ENCODE data around the gene ARMH2.

The ARMH2 gene

DNA sequence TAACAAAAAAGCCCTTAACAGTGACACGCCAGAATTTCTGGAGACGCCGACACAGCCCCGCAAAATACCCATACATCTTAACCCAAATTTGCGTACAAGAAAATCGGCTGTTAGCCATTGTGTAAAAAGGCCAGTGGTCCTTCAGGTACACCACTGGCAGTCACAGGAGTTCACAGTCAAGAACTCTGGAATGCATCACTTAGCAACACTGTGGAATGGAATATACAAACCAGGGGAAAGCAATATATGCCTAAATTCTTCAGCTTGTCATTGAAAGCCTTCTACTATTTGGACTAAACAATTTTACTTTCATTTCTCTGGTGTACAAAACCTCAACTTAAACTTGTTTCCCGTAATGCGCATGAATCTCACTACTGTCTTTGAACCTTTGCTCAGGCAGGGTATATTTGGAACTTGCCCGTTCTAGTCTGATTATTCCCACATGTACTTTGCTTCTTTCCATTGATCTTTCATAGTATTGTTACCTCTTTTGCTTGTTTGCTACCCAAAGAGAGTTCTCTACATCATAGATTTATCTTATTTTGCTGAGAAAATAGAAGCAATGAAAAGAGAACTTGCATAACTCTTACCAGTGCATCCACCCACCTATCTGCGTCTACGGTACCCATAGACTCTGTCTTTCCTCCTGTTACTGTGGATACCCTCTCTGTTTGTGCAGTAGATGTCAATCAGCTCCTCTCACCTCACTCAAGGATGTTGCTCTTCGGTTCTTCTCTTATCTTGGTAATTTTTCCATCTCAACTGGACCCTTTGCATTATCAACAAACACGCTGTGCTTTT, at the start of gene ARMH2:
Gene ARMH2 (minus strand): TSS at position 178 of the 801 bp plus-strand sequence. CDS start 60 bp downstream, at position 118.
- no peak for DNase-seq

DNA sequence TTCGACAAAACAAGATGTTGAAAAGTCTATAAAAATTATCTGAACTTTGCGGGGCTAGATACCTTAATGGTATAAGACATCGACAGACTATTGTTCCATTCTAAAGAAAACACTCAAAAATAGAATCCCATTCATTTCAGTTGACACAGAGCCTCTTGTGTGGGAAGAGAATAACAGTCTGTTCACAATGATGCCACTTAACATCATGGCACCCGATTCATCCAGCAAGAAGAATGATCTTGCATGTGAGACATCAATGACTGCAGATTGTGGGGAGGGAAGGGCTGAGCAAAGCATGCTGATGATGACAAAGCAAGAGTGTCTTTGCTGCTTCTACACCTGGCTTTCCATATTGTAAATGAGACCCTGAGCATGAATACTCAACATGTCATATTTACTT, 49.7 kb upstream of the ARMH2 start:
- DNase-seq: no peak

DNA sequence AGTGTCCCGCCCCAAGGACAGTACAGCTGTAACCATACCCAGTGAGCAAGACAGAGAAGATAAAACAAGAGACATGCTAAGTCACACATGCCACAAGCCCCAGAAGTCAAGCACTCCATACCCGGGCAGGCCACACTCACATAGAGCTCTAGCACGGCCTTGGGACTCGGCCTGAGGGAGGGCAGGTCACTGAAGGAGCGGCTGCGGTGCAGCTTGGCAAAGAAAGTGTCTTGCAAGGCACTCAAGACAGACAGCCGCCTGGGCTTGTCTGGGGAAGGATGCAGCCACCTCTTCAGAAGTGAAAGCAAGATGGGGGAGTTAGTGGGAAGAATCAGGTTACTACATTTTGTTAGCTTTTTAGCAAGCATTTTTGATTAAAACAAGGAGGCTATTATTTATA, 48.7 kb upstream of the ARMH2 start:
- no peak for DNase-seq

DNA sequence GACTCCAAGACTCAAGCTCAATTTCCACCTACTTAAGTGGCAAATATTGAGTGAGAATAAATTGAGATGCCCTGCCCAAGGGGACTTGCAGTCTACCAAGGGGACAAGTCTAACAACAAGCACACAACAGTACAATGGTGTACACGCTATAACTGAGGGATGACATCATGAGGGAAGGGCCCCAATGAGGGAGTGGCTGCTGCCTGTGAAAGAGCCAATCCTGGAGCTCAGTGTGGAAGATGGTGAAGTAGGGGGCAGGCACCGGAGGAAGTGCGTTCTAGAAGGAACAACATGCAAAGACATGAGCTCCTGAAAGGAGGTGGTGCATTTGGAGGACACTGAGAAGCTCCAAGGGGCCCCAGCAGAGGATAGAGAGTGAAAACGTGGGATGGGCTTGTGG, 46.9 kb upstream of the ARMH2 start:
- no peak for DNase-seq

DNA sequence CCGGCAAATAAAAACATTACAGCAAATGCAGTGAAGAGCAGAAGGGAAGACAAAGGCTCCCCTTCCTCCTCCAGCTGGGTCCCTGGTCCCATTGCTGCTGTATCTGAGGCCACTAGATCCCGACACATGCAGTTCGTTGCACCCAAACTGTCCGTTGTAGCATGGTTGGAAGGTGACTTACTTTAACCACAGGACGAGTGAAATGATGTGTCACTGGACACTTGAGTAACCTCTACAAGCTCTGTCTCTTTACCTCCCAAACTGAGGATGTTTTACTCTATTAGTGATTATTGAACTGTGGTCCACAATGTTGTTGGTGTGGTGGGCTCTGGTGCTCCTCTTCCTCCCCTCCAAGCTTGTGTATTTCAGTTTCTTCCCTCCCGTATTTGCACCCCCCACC, 46.2 kb upstream of the ARMH2 start:
- no peak for DNase-seq

DNA sequence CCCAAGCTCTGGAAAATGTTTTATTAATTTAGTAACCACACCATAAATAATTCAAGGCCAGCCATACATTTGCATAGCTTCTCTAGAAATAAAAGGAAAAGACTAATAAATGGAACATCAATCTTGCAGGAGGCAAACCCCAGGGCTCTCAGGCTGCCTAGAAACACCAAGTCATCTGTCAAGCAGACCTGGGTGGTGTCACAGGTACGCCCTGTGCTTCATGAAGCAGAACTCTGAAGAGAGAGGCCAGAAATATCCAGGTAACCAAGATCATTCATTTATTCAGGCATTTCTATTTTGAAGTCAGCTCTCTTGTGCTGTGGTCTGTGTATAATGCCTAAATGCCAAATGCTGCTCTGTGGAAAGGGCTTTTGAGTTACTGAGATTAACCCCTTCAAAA, 45.3 kb upstream of the ARMH2 start:
- no peak for DNase-seq

DNA sequence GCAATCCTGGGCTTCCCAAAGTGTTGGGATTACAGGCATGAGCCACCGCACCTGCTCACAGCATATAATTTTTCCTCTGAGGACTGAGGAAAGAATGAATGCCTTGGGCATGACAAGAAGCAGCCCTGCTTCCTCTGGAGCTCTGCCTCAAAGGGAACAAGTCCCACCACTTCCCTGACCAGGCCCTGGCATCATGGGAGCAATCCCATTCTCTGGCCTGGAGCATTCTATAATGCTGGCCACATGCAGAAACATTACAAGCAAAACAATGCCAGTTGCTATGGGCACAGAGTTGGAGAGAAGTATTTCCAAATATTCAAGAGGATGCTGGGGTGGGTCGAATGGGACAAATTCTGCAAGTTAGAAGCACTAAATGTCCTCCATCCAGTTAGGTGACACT, 41.5 kb upstream of the ARMH2 start:
- DNase-seq: no peak

DNA sequence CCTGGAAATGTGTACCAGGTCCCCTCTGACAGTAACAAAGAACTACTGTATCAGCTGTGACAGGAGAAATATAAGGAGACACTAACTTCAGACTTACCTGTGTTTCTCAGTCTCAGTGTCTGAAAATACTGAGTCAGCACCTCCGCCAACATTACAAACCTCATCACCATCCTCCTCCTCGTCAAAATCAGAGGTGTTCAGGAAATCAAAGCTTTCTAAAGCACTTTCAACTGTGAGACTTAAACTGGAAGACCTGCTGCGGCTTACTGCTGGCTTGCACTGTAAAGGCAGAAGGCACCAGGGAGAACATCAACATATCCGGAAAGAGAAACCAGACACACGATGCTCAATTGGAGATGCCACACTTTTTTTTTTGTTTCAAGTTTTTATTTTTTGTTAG, 40.3 kb upstream of the ARMH2 start:
- DNase-seq: no peak

DNA sequence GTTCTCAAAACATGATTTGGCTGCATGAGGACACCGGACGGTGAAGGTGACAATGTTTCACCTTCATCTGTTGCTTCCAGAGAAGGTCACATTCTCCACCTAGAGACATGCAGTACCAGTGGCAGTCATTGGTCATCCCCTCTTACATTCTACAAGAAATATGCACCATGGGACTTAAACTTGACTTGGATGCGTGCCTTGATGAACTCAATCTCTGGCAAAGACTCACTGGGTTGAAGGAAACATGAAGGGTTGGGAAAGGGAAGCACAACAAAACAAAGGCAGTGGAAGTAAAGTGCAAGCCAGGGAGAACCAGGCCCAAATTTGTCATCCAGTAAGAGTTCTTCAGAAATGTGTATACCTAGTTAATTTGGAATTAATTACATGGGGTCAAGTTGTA, 39.4 kb upstream of the ARMH2 start:
- DNase-seq: no peak

DNA sequence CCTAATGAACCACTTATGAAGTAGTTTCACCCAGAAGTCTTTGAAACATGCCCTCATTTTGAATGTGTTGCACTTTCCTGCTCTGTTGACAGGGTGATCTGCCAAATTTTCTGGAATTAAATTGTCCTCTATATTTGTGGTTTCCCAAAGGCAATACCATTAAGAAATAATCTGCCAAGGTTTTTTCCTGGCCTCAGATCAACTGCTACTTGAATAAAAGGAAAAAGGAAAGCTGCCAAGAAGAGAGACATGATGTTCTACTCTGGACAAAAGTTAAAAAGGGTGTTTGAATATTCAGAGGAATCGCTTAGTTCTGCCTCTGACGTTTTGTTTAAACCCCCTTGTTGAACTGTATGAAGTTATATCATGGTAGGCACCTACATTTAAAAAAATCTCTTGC, 37.4 kb upstream of the ARMH2 start:
- no peak for DNase-seq

DNA sequence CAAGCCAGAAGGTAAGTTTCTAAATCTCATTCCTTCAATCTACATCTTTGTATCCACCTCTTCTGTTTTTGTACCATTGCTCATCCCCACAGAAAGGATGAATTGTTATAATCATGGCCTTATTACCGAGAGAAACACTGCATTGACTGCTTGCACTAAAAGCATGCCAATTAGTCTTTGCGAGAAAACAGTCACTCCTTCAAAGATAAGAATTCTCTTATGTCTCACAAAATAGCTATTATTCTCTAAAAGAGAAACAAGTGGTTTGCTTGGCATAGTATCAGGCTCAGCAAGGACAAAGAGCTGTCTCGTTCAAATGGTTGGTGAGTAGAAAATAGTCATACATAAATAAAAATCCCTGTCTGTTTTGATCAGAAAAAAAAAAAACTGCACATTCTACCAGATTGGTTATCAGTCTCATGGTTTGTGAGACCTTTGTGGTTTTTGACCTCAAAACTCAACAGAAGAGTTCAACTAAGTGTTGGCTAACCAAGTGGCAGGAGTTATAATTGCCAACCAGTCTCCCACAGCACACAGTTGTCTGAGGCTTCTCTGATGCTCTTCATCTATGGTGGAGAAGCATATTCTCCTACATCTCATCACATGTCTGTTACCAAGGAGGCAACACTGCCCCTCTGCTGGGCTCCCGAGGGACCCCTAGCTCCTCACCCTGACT, 35.1 kb upstream of the ARMH2 start:
- no peak for DNase-seq

DNA sequence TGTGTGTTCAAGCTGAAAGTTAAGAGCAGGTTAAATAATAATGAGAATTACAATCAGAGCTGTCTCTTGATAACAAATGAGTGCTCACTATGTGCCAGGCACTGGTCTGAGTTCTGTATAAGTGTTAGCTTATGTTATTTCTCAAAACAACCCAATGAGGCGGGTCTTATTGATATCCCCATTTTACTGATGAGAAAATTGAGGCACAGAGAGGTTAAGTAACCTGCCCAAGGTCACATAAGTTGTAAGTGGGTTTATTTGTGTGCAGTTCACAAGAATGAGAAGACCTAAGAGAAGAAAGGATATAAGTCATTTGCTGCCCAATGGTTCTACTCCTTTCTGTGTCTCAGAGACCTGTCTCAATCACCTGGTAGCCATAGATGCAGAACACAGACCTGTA, 34.1 kb upstream of the ARMH2 start:
- no peak for DNase-seq

DNA sequence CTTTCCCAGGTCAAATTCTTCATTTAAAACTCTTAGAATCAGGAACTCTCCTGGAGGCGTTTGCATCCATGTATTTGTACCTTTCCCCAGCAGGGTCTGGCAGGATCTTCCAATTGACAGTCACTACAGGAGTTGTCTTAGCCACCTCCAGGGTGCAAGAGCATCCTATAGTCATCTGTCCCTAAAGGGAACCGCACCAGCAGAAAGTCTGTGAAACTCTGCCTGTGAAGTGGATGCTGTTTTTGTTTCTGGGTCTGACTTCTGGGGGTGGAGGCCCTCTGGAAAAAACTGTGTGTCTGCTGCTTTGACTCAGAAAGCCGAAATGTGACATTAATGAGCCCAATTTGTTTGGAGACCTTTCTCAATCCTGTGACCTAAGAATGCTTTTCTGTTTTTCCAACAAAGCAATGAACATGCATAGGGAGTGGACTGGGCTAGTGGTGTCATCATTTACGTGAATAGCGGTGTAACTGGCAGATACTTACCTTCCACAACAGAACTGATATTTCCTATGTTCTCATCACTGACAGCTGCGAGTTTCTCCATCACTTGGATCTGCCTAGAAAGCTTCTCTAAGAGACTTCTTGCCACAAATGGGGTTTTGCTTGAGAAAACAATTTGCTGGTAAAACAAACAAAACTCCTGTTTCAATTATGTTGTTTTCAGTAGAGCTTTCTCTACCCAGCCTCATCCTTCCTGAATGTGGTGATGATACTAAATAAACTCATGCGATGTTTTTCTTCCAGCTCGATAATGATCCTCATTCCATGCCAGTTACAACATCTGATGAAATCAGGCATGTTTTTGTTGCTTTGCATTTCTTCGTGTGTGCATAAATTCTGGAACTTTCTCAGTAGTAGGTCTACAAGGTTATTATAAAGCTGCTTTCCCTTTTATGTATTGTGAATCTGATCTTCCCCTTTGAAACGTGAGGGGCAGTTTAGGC, 33.3 kb upstream of the ARMH2 start:
- no peak for DNase-seq

DNA sequence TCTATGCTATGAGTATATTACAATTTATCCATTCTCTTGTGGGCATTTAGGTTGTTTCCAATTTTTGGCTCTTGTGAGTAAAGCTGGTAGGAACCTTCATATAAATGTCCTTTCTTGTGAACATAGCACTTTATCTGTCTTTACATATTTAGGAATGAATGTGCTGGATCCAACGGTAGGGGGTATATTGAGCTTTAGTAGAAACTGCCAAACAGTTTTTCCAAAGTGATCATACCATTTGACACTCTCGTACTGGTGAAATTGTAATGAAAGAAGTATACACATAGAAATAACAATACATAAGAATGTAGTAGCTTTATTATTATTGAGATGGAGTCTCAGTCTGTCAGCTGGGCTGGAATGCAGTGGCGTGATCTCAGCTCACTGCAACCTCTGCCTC, 30.9 kb upstream of the ARMH2 start:
- no peak for DNase-seq

DNA sequence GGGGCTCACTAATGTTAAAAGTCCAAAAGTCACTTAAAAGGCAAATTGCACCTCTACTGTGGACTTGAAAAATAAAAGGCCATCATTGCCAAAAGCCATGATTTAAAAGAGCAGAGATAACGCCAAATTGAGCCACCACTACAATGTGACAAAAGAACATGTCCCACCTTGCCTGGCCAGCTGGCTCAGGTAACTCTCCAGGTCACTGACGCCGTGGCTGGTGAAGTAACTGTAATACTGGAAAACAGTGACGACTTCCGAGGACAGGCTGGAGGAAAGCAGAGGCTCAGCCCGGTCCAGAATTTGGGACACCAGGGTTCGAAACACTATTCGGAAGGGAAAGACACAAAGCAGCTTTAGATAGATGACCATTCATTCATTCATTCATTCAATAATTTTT, 29.3 kb upstream of the ARMH2 start:
- no peak for DNase-seq

DNA sequence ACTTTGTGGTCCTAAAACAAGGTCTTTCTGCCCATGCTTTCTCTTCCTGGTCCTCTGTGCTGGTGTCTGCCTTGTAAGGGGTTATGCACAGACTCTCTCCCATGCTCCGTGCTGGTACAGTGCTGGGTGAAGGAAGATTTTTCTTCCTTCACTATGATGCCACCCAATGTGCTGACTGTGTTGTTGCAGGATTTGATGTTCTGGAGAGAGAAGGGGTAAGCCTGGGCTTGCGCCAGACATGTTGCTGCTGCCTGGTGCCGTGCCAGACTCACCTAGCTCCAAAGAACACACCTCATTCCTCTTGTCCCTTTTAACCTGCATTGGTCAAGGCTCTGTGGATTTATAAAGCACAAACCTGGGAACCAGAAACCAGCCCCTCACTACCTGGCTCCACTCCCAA, 28.4 kb upstream of the ARMH2 start:
- no peak for DNase-seq

DNA sequence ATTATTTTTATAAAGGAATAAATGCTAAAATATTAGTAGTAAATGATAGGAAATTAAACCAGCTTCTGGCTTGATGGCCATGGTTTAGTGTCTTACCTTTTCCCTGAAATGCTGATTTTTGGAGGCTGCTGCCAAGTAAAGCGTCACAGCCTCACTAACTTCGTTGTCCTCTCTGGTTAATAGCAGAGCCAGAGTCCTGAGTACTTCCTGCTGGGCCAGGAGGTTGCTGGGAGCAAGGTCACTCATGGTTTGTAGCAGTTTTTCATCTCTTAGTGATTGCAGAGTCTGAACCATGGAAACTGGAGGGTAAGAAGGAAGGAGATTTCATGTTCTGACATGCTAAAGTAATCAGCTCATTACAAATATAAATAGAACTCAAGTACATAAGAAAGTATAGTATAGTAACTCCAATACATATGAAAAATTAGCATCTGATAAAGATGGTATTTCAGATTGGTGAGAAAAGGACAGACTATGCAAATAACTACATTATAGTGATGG, 26.5 kb upstream of the ARMH2 start:
- no peak for DNase-seq

DNA sequence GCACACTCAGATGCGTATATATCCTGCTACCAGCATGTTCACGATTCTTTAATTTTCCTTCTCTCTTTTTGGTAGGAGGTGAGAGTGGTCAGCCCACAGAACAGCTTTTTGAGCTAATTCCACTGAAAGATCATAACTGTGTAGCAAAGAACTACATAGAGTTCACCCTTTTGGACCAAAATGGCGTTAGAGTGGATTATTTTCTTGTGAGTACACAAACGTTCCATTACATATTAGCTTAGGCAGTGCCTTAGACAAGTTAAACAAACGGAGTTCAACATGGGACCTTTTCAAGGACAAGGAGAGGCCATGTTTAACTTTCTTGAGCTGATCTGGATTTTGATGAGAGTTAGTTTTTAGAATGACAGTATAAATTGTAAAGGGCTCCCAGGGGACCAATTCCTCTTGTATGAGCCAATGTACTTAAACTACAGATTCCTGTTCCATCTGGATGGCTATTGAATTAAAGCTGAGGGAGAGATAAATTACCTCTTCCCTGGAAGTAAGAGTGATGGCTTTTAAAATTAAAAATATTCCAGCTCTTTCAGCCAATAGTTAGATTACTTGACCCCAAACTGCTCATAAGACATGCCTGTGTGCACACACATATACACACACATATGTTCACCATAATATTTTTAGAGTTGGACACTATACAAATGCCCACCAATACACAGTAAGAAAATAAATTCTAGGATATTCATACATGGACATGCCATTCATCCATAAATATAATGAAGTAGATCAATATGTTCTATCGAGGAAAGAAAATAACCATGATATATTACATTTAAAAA, 25.6 kb upstream of the ARMH2 start:
- DNase-seq: no peak

DNA sequence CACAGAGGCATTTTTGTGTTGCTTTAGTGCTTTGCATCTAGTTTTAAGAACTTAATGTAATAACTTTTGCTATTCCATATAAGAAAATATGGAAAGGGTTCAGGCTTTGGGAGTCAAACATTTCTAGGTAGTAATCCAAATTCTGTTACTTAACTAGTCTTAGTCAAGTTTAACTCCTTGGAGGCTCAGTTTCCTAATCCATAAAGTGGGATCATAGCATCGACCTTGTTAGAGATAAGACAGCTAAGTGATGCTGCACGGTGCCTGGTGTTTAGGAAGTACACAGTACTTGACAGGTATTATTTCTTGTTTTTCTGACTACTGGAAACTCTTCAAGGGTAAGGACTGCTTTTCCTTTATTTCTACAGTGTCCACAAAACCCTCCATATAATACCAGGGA, 24.5 kb upstream of the ARMH2 start:
- no peak for DNase-seq

DNA sequence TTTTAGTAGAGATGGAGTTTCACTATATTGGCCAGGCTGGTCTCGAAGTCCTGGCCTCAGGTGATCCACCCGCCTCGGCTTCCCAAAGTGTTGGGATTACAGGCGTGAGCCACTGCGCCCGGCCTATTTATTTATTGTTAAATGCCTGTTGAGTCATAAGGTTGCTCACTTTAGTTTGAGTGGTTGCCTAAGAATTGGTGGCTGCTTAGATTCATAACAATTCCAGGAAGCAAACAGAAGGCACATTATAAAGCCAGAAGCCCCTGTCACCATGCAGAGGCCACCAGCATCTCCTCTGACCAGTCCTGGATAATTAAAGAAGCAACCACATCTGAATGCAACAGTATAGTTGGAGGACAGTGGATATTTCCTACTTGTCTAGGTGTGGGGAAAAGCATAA, 24.0 kb upstream of the ARMH2 start:
- DNase-seq: no peak

DNA sequence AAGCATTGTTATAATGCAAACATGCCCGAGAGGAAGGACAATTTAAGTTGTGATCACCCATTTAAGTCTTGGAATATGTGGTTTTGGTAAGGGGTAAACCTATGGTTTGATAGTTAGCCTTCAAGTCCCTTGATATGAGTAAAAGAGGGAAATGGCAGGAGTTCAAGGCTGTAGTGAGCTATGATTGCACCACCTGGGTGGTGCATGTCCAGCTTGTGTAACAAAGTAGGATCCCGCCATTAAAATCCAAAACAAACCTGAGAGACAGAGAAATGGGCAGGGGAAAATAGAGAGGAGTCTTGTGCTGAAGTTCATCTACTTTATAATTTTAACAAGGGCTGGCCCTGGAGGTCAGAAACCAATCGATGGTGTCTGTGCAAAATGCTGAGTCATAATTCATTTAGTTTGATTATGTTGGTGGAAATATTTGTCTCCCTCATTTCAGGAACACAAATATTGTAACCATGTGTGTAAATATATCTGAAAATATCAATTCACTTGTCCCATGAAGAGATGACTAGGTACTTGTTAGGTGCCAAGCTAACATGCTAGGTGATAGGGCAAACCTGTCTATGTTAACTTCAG, 23.2 kb upstream of the ARMH2 start:
- no peak for DNase-seq

DNA sequence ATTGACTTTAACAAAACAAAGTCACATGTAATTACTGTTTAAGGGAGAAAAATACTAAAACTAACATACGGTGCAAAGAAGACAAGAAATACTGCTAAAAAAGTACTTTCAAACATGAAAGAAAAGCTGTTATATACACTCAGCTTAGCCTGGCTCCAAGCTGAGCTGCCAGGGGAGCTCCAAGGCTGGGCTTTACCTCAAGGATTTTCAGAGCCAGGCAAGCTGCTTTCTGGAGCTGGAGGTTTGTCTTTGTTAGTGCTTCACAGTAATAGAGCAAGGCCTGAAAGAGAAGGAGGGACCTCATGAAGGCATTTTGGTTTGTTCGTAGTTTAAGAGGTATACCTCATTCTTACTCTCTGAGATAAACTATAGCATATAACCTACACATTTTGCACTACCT, 19.6 kb upstream of the ARMH2 start:
- no peak for DNase-seq

Data from GF-D8 (cell line).